Liver (tissue), 9 donors: ENCODE results near the gene POLR2L. TPM values are rescaled to one million over a fixed set of nuclear protein-coding genes. Genes with fewer than 3 reads are reported as not detected.

Experiments used
- DNase-seq: peaks from one replicate; pipeline ENCODE4 v3.0.0-alpha.2; 2017; ENCODE audit warnings: low spot score
- H3K27ac ChIP-seq, 2 donors: one replicate each; pipeline ENCODE4 v1.7.0; 2013; ENCODE audit warnings: inconsistent platforms in 2 of 2, low read length in 2 of 2, control low read depth in 1 of 2, low read depth in 1 of 2, mild to moderate bottlenecking in 1 of 2
- H3K27me3 ChIP-seq, 4 donors: one replicate each; pipeline versions ENCODE4 v1.6.1 to v1.7.0; 2013; ENCODE audit warnings: low read length in 3 of 4, inconsistent platforms in 1 of 4, mild to moderate bottlenecking in 1 of 4, moderate library complexity in 1 of 4; ENCODE audit not compliant: control insufficient read depth in 4 of 4, insufficient read depth in 4 of 4
- H3K36me3 ChIP-seq, 4 donors: one replicate each; pipeline versions ENCODE4 v1.6.1 to v1.7.0; 2013; ENCODE audit warnings: low read length in 3 of 4, mild to moderate bottlenecking in 3 of 4, low read depth in 1 of 4, moderate library complexity in 1 of 4; ENCODE audit not compliant: control insufficient read depth in 4 of 4, insufficient read depth in 3 of 4
- H3K4me1 ChIP-seq, 4 donors: one replicate each; pipeline versions ENCODE4 v1.6.1 to v1.7.0; 2013; ENCODE audit warnings: low read length in 3 of 4, mild to moderate bottlenecking in 3 of 4, moderate library complexity in 1 of 4; ENCODE audit not compliant: control insufficient read depth in 4 of 4, insufficient read depth in 4 of 4
- H3K4me3 ChIP-seq, 3 donors: one replicate each; pipeline versions ENCODE4 v1.6.1 to v1.7.0; 2013; ENCODE audit warnings: low read length in 3 of 3, control low read depth in 1 of 3, low read depth in 1 of 3, mild to moderate bottlenecking in 1 of 3
- H3K9ac ChIP-seq, 2 donors: one replicate each; pipeline ENCODE4 v1.7.0; 2013; ENCODE audit warnings: low read length in 2 of 2, mild to moderate bottlenecking in 2 of 2, moderate library complexity in 2 of 2, control low read depth in 1 of 2, low read depth in 1 of 2
- H3K9me3 ChIP-seq, 4 donors: one replicate each; pipeline versions ENCODE4 v1.6.1 to v1.7.0; 2013; ENCODE audit warnings: low read length in 3 of 4; ENCODE audit not compliant: control insufficient read depth in 4 of 4
- ATF3 ChIP-seq: IDR thresholded peaks from 2 replicates; pipeline ENCODE4 v1.6.1; 2016; ENCODE audit warnings: antibody characterized with exemption
- FOXA1 ChIP-seq: IDR thresholded peaks from 2 replicates; pipeline ENCODE4 v1.6.1; 2016; ENCODE audit warnings: antibody characterized with exemption
- FOXA2 ChIP-seq: IDR thresholded peaks from 2 replicates; pipeline ENCODE4 v1.6.1; 2016; ENCODE audit warnings: antibody characterized with exemption
- GABPA ChIP-seq, 2 donors: IDR thresholded peaks in 1 of 2; conservative IDR thresholded peaks in 1 of 2; 2 replicates each; pipeline ENCODE4 v1.6.1; 2016; ENCODE audit warnings: antibody characterized with exemption in 2 of 2, mild to moderate bottlenecking in 1 of 2, moderate library complexity in 1 of 2
- HNF4A ChIP-seq, 2 donors: conservative IDR thresholded peaks; 2 replicates each; pipeline ENCODE4 v1.6.1; 2016; ENCODE audit warnings: antibody characterized with exemption in 2 of 2, mild to moderate bottlenecking in 2 of 2
- HNF4G ChIP-seq: IDR thresholded peaks from 2 replicates; pipeline ENCODE4 v1.6.1; 2016; ENCODE audit warnings: antibody characterized with exemption
- JUND ChIP-seq, 2 donors: IDR thresholded peaks; 2 replicates each; pipeline ENCODE4 v1.6.1; 2016; ENCODE audit warnings: antibody characterized with exemption in 2 of 2
- MAX ChIP-seq: IDR thresholded peaks from 2 replicates; pipeline ENCODE4 v1.6.1; 2016; ENCODE audit warnings: antibody characterized with exemption
- RAD21 ChIP-seq, 2 donors: IDR thresholded peaks; 2 replicates each; pipeline ENCODE4 v1.6.1; 2016; ENCODE audit warnings: antibody characterized with exemption in 2 of 2, mild to moderate bottlenecking in 2 of 2
- RXRA ChIP-seq, 2 donors: IDR thresholded peaks; 2 replicates each; pipeline ENCODE4 v1.6.1; 2017 to 2018; ENCODE audit warnings: antibody characterized with exemption in 2 of 2, mild to moderate bottlenecking in 1 of 2
- SP1 ChIP-seq: IDR thresholded peaks from 2 replicates; pipeline ENCODE4 v1.6.1; 2018; ENCODE audit warnings: antibody characterized with exemption, mild to moderate bottlenecking
- TAF1 ChIP-seq: conservative IDR thresholded peaks from 2 replicates; pipeline ENCODE4 v1.6.1; 2016; ENCODE audit warnings: antibody characterized with exemption, mild to moderate bottlenecking
- YY1 ChIP-seq: IDR thresholded peaks from 2 replicates; pipeline ENCODE4 v1.6.1; 2016; ENCODE audit warnings: antibody characterized with exemption, mild to moderate bottlenecking
- WGBS: extraction: QIAGEN DNeasy Blood & Tissue Kit; methylation state at CpG from one replicate; pipeline ENCODE4 v1.1.7; 2013; 5-methylcytosine and 5-hydroxymethylcytosine counted together
- polyA plus RNA-seq, 2 donors: library from polyadenylated mRNA; stranded (reverse) in 1 of 2; unstranded in 1 of 2; fragments of 200-250 nt in 1 of 2; fragments of >200 nt in 1 of 2; fragmentation: Nextera tagmentation in 1 of 2; extraction: Ambion mirVana in 1 of 2; gene quantifications; one replicate each; pipeline versions ENCODE4 v1.2.1 to v1.2.3, GENCODE V29; 2013 to 2015
- total RNA-seq, 2 donors: library from RNA; depleted of rRNA; stranded (reverse); fragments of >200 nt; gene quantifications; one replicate each; pipeline ENCODE4 v1.2.3, GENCODE V29; 2014
- TF ChIP-seq, protein P1 (sequence below): IDR thresholded peaks from 2 replicates; pipeline ENCODE4 v1.6.1; 2016; ENCODE audit warnings: antibody characterized with exemption
- TF ChIP-seq, protein P2 (sequence below): IDR thresholded peaks from 2 replicates; pipeline ENCODE4 v1.6.1; 2016; ENCODE audit warnings: antibody characterized with exemption, mild to moderate bottlenecking
- TF ChIP-seq, protein P3 (sequence below): fragments of 150-350 bp; IDR thresholded peaks from 2 replicates; pipeline ENCODE4 v1.5.1; 2017; ENCODE audit warnings: improper control_type of control experiment, low read depth, low read length; ENCODE audit not compliant: missing input control
- donor health status: healthy.
- donor health status: healthy.
- donor health status: healthy.
- donor health status: healthy.
- donor health status: healthy.

Gene POLR2L
- total and polyA plus RNA-seq, 4 donors, result 28.1 to 230 (median 106) TPM

DNA sequence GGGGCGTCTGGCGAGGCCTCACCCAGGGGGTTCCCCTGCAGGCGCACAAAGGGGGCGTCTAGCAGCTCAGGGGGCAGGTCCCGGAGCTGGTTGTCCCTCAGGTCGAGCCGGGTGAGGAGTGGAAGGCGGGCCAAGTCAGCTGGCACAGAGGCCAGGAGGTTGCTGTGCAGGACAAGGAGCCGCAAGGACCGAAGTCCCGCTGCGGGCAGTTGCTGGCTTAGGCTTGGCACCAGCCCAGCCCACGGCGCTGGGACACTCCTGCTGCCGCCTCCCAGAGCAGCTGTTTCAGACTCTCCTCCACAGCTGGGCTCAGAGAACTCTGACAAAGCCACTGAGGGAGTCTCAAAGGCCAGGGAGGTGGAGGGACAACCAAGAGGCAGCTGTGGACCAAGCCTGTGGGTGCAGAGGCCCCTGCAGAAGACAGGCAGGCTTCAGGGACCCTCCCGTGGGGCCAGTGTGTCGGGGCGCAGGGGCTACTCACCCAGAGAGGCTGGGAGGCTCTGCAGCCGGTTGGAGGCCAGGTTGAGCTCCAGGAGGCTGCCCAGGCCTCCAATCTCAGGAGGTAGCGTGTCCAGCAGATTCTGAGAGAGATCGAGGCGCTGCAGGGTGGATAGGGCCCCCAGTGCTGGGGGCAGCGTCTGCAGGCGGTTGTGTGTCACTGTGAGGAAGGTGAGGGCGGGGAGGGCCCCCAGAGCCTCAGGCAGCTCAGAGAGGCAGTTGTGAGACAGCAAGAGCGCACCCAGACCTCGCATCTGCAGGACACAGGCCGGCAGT lies 39.4 kb downstream of the POLR2L start:
- TF ChIP-seq HNF4G (no peak), RAD21 (IDR thresholded peaks at IDR 0.05) (no peak), JUND (IDR thresholded peaks at IDR 0.05) (no peak), GABPA (IDR thresholded peaks at IDR 0.05 in 1 of 2, conservative IDR thresholded peaks at IDR 0.05 in 1 of 2) (no peak), SP1 (no peak), RXRA (IDR thresholded peaks at IDR 0.05) (no peak), TAF1 (no peak), FOXA2 (no peak), HNF4A (conservative IDR thresholded peaks at IDR 0.05) (no peak), FOXA1 (no peak), MAX (no peak), YY1 (no peak), ATF3 (no peak)
- TF ChIP-seq, protein P1, sequence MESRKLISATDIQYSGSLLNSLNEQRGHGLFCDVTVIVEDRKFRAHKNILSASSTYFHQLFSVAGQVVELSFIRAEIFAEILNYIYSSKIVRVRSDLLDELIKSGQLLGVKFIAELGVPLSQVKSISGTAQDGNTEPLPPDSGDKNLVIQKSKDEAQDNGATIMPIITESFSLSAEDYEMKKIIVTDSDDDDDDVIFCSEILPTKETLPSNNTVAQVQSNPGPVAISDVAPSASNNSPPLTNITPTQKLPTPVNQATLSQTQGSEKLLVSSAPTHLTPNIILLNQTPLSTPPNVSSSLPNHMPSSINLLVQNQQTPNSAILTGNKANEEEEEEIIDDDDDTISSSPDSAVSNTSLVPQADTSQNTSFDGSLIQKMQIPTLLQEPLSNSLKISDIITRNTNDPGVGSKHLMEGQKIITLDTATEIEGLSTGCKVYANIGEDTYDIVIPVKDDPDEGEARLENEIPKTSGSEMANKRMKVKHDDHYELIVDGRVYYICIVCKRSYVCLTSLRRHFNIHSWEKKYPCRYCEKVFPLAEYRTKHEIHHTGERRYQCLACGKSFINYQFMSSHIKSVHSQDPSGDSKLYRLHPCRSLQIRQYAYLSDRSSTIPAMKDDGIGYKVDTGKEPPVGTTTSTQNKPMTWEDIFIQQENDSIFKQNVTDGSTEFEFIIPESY, result no peak
- TF ChIP-seq, protein P2, sequence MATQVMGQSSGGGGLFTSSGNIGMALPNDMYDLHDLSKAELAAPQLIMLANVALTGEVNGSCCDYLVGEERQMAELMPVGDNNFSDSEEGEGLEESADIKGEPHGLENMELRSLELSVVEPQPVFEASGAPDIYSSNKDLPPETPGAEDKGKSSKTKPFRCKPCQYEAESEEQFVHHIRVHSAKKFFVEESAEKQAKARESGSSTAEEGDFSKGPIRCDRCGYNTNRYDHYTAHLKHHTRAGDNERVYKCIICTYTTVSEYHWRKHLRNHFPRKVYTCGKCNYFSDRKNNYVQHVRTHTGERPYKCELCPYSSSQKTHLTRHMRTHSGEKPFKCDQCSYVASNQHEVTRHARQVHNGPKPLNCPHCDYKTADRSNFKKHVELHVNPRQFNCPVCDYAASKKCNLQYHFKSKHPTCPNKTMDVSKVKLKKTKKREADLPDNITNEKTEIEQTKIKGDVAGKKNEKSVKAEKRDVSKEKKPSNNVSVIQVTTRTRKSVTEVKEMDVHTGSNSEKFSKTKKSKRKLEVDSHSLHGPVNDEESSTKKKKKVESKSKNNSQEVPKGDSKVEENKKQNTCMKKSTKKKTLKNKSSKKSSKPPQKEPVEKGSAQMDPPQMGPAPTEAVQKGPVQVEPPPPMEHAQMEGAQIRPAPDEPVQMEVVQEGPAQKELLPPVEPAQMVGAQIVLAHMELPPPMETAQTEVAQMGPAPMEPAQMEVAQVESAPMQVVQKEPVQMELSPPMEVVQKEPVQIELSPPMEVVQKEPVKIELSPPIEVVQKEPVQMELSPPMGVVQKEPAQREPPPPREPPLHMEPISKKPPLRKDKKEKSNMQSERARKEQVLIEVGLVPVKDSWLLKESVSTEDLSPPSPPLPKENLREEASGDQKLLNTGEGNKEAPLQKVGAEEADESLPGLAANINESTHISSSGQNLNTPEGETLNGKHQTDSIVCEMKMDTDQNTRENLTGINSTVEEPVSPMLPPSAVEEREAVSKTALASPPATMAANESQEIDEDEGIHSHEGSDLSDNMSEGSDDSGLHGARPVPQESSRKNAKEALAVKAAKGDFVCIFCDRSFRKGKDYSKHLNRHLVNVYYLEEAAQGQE, result no peak
- TF ChIP-seq, protein P3, sequence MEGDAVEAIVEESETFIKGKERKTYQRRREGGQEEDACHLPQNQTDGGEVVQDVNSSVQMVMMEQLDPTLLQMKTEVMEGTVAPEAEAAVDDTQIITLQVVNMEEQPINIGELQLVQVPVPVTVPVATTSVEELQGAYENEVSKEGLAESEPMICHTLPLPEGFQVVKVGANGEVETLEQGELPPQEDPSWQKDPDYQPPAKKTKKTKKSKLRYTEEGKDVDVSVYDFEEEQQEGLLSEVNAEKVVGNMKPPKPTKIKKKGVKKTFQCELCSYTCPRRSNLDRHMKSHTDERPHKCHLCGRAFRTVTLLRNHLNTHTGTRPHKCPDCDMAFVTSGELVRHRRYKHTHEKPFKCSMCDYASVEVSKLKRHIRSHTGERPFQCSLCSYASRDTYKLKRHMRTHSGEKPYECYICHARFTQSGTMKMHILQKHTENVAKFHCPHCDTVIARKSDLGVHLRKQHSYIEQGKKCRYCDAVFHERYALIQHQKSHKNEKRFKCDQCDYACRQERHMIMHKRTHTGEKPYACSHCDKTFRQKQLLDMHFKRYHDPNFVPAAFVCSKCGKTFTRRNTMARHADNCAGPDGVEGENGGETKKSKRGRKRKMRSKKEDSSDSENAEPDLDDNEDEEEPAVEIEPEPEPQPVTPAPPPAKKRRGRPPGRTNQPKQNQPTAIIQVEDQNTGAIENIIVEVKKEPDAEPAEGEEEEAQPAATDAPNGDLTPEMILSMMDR, result no peak
- Histone ChIP-seq H3K4me1 (peaks cover 7 to 19% (median 16%) of the 10 kb centered on the region in 4 donors), H3K9me3 (no peaks in the 10 kb centered on the region), H3K36me3 (peaks cover 0 to 5% (median 1%) of the 10 kb centered on the region in 4 donors), H3K27me3 (no peaks in the 10 kb centered on the region), H3K9ac (no peak overlapping the region), H3K27ac (no peak overlapping the region), H3K4me3 (no peak overlapping the region)
- WGBS, result 92% methylated on average over 28 of the region's 28 CpGs
- DNase-seq, result no peak
